ENCODE measurements around the gene RASGRP3. TPM values are rescaled to one million over a fixed set of nuclear protein-coding genes. Genes with fewer than 3 reads are reported as not detected.
"Not testable (repeated sequence)": the region's sequence is repeated elsewhere in the genome, so short reads cannot be mapped to it uniquely, and the experiment has no call there.

The RASGRP3 gene
- total RNA-seq, 4 donors from 2014 or later, result 3.7 to 10.6 (median 6.7) TPM

- Histone ChIP-seq H3K9me3 (peaks cover 0 to 13% (median 10%) of the 10 kb centered on the region in 4 donors), H3K27ac (replicated peaks in 1 of 4) (no peak overlapping the region), H3K27me3 (no peaks in the 10 kb centered on the region), H3K4me1 (peaks cover 1 to 18% (median 10%) of the 10 kb centered on the region in 4 donors), H3K36me3 (peaks cover 0 to 8% (median 0%) of the 10 kb centered on the region in 4 donors), H3K4me3 (no peak overlapping the region)
- TF ChIP-seq, protein P1, sequence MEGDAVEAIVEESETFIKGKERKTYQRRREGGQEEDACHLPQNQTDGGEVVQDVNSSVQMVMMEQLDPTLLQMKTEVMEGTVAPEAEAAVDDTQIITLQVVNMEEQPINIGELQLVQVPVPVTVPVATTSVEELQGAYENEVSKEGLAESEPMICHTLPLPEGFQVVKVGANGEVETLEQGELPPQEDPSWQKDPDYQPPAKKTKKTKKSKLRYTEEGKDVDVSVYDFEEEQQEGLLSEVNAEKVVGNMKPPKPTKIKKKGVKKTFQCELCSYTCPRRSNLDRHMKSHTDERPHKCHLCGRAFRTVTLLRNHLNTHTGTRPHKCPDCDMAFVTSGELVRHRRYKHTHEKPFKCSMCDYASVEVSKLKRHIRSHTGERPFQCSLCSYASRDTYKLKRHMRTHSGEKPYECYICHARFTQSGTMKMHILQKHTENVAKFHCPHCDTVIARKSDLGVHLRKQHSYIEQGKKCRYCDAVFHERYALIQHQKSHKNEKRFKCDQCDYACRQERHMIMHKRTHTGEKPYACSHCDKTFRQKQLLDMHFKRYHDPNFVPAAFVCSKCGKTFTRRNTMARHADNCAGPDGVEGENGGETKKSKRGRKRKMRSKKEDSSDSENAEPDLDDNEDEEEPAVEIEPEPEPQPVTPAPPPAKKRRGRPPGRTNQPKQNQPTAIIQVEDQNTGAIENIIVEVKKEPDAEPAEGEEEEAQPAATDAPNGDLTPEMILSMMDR (IDR thresholded peaks at IDR 0.05), result no peak
- intact Hi-C loops (cut with DNase I), result no loop called here
- no peak for DNase-seq (ENCODE audit: extremely low spot score)
Measured at GRCh38 chr2:33452545-33452944, 23.9 kb upstream of the RASGRP3 start.

DNA sequence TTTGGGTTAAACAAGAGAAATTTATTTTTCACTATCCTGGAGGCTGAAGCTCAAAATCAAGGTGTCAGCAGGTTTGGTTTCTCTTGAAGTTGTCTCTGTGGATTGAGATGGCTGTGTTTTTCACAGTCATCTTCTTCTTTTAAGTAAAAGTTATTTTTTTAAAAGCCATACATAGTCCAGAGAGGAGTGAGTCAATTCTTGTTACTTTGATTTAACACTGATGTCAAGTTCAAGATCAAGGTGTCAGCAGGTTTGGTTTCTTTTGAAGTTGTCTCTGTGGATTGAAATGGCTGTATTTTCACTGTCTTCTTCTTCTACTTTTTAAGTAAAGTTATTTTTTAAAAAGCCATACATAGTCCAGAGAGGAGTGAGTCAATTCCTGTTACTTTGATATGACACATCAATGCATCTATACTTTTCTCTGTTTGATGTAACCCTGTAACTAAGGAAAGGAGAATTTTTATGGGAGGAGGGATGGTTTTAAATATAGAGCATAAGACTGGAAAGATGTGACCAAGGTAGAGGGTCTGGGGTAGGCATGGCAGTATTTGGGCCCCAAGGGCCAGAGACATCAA lies 22.5 kb upstream of the RASGRP3 start:
- Histone ChIP-seq H3K36me3 (peaks cover 0 to 8% (median 0%) of the 10 kb centered on the region in 4 donors), H3K27me3 (no peaks in the 10 kb centered on the region), H3K4me3 (no peak overlapping the region), H3K4me1 (peaks cover 4 to 32% (median 22%) of the 10 kb centered on the region in 4 donors), H3K9me3 (peaks cover 0 to 13% (median 10%) of the 10 kb centered on the region in 4 donors), H3K27ac (replicated peaks in 1 of 4) (no peak overlapping the region)
- intact Hi-C loops (cut with DNase I), result no loop called here
- DNase-seq (ENCODE audit: extremely low spot score), result no peak
- TF ChIP-seq POLR2A (IDR thresholded peaks at IDR 0.05; ENCODE audit: low read depth), result no peak

DNA sequence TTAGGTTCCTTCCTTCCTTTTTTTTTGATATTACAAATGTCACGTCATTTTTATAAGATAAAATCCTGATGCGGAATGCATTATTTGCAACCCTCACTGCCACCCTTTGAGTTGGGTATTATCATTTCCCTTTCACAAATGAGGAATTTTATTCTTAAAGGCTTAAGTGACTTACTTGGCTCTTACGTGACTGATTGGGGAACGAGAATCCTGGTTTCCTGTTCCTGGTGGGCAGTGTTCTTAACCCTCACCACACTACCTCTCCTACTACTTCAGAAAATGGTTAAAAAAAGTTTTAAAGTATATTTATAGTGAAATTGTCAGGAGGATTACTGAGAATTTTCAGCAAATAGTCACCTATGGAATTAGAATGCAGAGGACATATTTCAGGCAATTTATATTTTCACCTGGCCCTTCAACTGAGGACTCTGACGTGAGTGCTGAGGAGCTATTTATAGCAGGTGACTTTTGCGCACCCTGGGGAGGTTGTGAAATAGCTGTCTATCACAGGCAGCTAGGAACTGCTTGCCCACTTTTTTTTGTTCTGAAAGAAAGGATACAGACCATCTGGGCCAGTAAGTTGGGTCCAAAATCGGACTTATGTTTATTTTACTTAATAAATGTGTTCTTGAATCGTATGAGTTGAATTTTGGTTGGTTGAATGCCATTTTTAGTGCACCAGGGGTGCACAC lies 18.7 kb upstream of the RASGRP3 start:
- peak overlapping the region; percentile 62 to 80 (median 72) for H3K27ac ChIP-seq (replicated peaks in 1 of 4)
- H3K36me3 ChIP-seq, result no peaks in the 10 kb centered on the region
- H3K27me3 ChIP-seq, result no peaks in the 10 kb centered on the region
- peaks cover 0 to 3% (median 1%) of the 10 kb centered on the region in 4 donors for H3K9me3 ChIP-seq
- H3K4me3 ChIP-seq, result peak overlapping the region in 2 of 4 donors; percentile 1 to 15
- WGBS, result 20% methylated on average over 8 of the region's 8 CpGs
- peaks cover 4 to 36% (median 22%) of the 10 kb centered on the region in 4 donors for H3K4me1 ChIP-seq
- no peak for DNase-seq (ENCODE audit: extremely low spot score)
- peak; percentile 28 for TF ChIP-seq EP300 (IDR thresholded peaks at IDR 0.05)
- peak; percentile 73 to 81 for TF ChIP-seq POLR2AphosphoS5 (IDR thresholded peaks at IDR 0.05)
- TF ChIP-seq, protein P1 (IDR thresholded peaks at IDR 0.05), result no peak
- TF ChIP-seq POLR2A (IDR thresholded peaks at IDR 0.05; ENCODE audit: low read depth), result no peak
- intact Hi-C loops (cut with DNase I), result no loop called here

DNA sequence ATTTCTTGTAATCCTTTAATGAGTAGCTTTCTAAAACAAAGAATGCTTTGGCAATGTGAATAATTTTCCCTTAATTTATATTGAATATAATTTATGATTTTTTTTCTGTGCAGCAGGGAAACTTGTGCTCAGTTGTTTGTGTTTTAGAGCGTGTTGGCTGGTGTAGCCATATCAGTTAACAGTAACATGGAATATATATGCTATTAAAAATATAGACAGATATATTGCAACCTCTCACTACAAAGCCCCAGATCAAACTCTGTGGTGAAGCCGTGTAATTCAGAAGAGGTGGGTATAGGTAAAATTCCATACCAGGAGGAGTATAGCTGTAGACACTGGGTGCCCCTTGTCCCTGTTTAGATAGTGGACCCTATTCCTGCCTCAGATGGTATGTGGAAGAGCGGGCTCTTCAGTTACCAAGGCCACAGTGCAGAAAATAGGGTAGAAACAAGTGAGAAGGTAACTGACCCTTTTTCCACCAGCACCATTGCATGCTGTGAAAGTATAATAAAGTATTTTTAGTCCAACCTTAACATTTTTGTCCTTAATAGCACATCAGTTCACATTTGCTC lies 18.1 kb upstream of the RASGRP3 start:
- H3K27ac ChIP-seq (replicated peaks in 1 of 4), result peak overlapping the region; percentile 62 to 80 (median 72)
- H3K9me3 ChIP-seq, result no peaks in the 10 kb centered on the region
- TF ChIP-seq, protein P1 (IDR thresholded peaks at IDR 0.05), result no peak
- TF ChIP-seq POLR2A (IDR thresholded peaks at IDR 0.05; ENCODE audit: low read depth) (no peak), POLR2AphosphoS5 (IDR thresholded peaks at IDR 0.05) (no peak), EP300 (IDR thresholded peaks at IDR 0.05) (no peak)
- WGBS, result 70% methylated on average over 3 of the region's 3 CpGs
- peaks cover 4 to 38% (median 22%) of the 10 kb centered on the region in 4 donors for H3K4me1 ChIP-seq
- H3K27me3 ChIP-seq, result no peaks in the 10 kb centered on the region
- H3K36me3 ChIP-seq, result no peaks in the 10 kb centered on the region
- intact Hi-C loops (cut with DNase I), result no loop called here
- DNase-seq (ENCODE audit: extremely low spot score), result no peak
- peak overlapping the region in 1 of 4 donors; percentile 1 for H3K4me3 ChIP-seq

DNA sequence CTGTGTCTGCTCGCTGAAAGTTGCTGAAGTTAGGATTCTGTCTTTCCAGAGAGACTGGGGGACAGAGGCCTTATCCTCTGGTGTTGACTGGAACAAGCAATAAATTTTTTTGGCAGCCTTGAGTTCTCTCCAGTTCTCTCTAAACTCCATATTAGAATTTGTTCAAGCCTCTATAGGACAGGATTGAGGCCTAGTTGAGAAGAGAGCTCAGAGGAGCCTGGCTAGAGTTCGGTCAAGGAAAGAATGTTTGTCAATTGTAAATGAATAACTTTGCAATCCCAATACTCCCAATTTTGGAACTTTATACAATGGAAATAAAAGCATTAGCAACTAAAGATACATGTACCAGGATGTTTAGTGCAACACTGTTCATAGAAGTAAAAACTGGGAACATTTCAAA lies 16.7 kb upstream of the RASGRP3 start:
- no peak for DNase-seq (ENCODE audit: extremely low spot score)
- intact Hi-C loops (cut with DNase I), result no loop called here
- Histone ChIP-seq H3K4me1 (peaks cover 4 to 38% (median 22%) of the 10 kb centered on the region in 4 donors), H3K27ac (replicated peaks in 1 of 4) (no peak overlapping the region), H3K4me3 (no peak overlapping the region), H3K9me3 (no peaks in the 10 kb centered on the region), H3K27me3 (no peaks in the 10 kb centered on the region), H3K36me3 (no peaks in the 10 kb centered on the region)
- 94% methylated on average over 2 of the region's 2 CpGs for WGBS
- TF ChIP-seq POLR2A (IDR thresholded peaks at IDR 0.05; ENCODE audit: low read depth) (no peak), EP300 (IDR thresholded peaks at IDR 0.05) (no peak)

GRCh38 chr2:33462512-33462911 lies 13.9 kb upstream of the RASGRP3 start:
- H3K27ac ChIP-seq (replicated peaks in 1 of 4); H3K27me3 ChIP-seq; H3K4me3 ChIP-seq; H3K36me3 ChIP-seq; H3K9me3 ChIP-seq; DNase-seq (ENCODE audit: extremely low spot score); intact Hi-C loops (cut with DNase I): not testable (repeated sequence)
- 90% methylated on average over 8 of the region's 8 CpGs for WGBS
- peaks cover 2 to 20% (median 12%) of the 10 kb centered on the region in 4 donors for H3K4me1 ChIP-seq
